Amniotic epithelial cell (primary cell): Measurements from ENCODE around the gene UBE4B.

Source experiments
- DNase-seq: peaks from one replicate; pipeline ENCODE4 v3.0.0-alpha.2; 2010; ENCODE audit warnings: low read depth

Gene UBE4B

GRCh38 chr1:10042746-10043145, 10.0 kb downstream of the UBE4B start:
- no peak for DNase-seq

- peak; percentile 55 for DNase-seq
Measured at GRCh38 chr1:10045480-10046355, 13.0 kb downstream of the UBE4B start.

DNA sequence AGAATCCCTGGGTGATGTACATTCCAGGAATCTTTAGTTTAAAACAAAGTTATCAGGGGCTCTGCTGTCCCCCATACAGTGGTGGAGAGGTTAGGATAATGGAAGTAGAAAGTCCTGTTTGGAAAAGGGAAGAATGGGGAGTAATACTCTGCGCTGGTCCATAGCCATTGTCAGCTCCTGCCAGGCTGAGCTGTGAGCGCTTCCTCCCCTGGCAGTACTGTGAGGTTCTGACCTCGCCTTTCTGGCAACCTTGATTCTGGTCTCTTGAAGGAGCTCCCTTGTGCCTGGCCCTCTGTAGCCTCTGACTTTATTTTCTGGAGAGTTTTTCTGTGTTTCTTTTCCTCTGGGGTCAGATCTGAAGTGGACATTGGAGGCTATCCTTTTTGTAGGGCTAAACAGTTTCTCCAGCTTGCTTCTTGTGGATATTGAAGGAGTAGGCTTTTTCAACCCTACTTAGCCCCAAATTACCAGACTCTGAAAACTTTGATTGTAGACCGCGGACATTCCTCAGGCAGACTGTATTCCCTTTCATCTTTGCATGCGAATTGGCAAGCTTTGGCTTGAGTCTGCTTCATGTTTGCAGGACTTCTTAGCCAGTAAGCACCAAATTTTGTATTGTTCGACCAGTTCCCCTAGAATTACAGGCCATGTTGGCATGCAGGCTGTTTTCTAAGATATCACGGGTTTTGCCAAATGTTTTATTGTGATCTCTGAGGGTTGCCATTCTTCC, 13.8 kb downstream of the UBE4B start:
- DNase-seq = no peak

DNA sequence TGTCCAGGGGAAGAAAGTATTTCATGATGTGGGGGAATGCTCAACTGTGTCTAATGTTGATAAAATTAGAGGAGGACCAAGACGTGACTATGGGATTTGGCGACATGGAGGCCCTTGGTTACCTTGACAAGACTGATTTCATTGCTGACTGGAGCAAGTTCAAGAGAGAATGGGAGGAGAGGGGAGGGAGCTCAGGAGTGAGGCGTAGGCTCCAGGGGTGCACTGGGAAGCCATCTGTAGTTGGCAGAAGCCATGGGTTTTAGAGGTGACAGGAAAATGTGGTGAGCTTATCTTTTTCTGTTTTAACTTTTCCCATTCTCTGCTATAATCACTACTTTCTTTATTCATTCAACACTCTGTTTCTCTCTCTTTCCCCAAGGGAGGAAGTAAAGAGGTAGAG, 15.8 kb downstream of the UBE4B start:
- DNase-seq = no peak

DNA sequence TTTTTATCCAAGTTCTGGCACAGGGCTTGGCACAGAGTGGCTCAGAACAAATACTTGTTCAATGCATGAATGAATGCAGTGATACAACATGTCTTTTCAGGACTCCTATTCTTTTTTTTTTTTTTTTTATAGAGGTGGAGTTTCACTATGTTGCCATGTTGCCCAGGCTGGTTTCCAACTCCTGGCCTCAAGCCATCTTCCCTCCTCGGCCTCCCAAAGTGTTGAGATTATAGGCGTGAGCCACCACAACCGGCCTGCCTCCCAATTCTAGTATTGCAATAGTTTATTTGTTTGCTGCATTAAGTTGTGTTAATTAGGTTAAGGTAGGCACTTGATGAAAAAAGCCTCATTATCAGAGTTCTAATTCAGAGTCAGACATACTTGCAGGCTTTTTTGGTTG, 17.9 kb downstream of the UBE4B start:
- DNase-seq = no peak

GRCh38 chr1:10051656-10052055, 18.9 kb downstream of the UBE4B start:
- DNase-seq = no peak

- no peak for DNase-seq
Measured at GRCh38 chr1:10052347-10052746, 19.6 kb downstream of the UBE4B start.

- no peak for DNase-seq
Measured at GRCh38 chr1:10054465-10054864, 21.7 kb downstream of the UBE4B start.

DNA sequence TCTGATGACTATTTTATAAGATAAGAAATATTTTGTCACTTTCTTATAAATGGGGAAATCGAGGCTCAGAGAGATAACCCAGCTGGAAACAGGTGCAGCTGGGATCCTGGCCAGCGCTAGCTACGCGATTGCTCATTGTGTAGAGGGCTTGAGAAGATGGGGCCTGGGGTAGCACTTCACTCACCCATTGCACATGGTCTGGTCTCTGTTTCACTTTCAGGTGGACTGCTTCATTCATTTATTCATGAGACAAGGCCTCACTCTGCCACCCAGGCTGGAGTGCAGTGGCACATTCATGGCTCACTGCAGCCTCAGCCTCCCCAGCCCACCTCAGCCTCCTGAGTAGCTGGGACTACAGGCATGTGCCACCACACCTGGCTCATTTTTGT, 23.8 kb downstream of the UBE4B start:
- no peak for DNase-seq

DNA sequence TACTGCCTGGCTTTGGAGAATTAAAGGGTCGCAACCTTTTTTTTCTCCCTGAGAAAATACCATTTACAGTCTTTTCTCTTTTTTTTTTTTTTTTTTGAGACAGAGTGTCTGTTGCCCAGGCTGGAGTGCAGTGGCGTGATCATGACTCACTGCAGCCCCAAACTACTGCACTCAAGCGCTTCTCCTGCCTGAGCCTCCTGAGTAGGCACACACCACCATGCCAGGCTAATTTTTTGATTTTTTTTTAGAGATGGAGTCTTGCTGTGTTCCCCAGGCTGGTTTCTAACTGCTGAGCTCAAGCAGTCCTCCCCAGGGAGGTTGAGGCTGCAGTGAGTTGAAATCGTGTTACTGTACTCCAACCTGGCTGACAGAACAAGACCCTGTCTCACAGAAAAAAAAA, 24.6 kb downstream of the UBE4B start:
- DNase-seq = peak; percentile 50

DNA sequence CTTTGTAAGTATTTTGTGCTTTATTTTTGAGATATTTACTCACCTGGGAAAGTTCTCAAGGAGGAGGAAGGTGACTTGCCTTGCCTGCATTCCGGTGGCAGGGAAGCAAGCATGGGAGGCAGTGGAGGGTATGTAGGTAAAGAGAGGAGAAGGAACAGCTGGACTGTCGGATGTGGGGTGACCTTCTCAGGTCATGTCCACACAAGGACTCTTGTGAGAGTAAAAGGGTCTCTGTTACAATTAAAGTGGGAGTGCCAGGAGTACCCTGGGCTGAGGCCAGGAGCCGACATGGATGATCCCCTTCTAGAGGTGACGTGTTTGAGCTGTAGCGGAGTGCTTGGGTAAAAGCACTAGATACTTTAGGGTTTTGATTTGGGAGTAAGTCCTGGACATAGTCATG, 25.0 kb downstream of the UBE4B start:
- no peak for DNase-seq

- no peak for DNase-seq
Measured at GRCh38 chr1:10059342-10059718, 26.6 kb downstream of the UBE4B start.

DNA sequence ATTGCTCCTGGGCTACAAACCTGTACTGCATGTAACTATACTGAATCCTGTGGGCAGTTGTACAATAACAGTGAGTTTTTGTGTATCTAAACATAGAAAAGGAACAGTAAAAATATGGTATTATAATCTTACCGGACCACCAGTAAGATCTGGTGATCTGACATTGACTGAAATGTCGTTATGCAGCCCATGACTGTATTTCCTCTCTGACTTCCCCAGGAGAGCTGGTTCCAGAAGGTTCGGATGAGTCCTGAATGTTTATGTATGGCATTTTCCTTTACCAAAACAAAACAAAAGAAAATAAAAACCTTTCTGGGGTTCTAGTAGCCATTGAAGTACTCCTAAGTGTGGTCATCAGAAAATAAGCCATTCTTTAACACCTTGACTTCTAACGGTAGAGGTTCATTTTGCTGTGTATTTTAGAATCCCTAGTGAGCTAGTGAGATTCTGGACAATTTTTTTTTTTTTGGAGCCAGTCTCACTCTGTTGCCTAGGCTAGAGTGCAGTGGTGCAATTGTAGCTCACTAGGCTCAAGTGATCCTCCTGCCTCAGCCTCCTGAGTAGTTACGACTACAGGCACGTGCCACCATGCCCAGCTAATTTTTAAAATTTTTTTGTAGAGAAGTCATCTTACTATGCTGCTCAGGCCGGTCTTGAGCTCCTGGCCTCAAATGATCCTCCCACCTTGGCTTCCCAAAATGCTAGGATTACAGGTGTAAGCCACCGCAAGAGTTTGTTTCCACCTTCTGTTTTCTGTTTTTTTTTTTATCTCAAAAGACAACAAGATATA, 27.7 kb downstream of the UBE4B start:
- DNase-seq = no peak

DNA sequence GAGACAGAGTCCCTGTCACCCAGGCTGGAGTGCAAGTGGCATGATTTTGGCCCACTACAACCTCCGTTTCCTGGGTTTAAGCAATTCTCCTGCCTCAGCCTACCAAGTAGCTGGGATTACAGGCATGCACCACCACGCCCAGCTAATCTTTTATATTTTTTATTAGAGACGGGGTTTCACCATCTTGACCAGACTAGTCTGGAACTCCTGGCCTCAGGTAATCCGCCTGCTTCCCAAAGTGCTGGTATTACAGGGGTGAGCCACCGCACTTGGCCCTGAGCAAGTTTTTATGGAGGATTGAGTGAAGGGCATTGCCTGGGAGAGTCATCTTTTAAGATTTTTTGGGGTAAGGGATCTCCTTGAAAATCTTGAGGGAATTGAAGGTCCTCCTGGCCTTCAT, 28.5 kb downstream of the UBE4B start:
- DNase-seq = no peak

DNA sequence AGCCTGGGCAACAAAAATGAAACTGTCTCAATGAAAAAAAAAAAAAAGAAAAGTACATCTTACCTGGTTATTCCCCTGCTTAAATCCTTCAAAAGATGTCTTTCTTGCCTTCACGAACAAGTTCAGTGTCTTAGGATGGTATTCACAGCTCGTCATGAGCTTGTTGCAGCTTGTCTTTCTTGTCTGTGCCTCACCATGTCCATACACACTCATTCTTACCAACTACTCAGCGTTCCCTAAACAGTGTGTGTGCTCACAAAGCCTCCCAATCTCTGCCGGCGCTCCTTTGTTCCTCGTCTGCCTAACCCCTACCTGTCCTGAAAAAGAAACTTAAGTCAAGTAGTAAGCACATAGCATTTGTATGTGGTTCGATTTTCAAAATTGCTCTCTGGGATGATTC, 31.1 kb downstream of the UBE4B start:
- DNase-seq = no peak

GRCh38 chr1:10064416-10065343, 31.9 kb downstream of the UBE4B start:
- no peak for DNase-seq

GRCh38 chr1:10065344-10065685, 32.6 kb downstream of the UBE4B start:
- no peak for DNase-seq

- DNase-seq = no peak
Measured at GRCh38 chr1:10065760-10066159, 33.0 kb downstream of the UBE4B start.

- no peak for DNase-seq
Measured at GRCh38 chr1:10068605-10069294, 36.0 kb downstream of the UBE4B start.

DNA sequence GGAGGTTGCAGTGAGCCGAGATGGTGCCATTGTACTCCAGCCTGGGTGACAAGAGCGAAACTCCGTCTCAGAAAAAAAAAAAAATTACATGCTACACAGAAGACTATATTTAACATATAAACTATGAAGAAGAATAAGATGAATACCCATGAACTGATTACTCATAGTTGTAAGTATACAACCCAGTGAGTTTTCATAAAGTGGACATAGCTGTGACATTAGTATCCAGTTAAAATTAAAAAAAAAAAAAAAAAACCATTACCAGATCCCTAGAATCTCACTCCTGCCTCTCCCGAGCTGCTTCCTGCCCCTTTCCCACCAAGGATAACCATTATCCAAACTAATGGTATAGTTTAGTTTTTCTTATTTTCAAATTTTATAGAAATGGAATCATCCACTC, 37.4 kb downstream of the UBE4B start:
- no peak for DNase-seq

GRCh38 chr1:10071640-10072039, 38.9 kb downstream of the UBE4B start:
- no peak for DNase-seq
